ENCODE results near the gene NPPA. TPM values are rescaled to one million over a fixed set of nuclear protein-coding genes. Genes with fewer than 3 reads are reported as not detected.

The NPPA gene
- total and polyA plus RNA-seq, 10 of the 15 experiments (the other 5 are each of a cell fraction or from before 2014, with no cell fraction given) = 0.31 to 0.39 TPM; not detected in 8

DNA sequence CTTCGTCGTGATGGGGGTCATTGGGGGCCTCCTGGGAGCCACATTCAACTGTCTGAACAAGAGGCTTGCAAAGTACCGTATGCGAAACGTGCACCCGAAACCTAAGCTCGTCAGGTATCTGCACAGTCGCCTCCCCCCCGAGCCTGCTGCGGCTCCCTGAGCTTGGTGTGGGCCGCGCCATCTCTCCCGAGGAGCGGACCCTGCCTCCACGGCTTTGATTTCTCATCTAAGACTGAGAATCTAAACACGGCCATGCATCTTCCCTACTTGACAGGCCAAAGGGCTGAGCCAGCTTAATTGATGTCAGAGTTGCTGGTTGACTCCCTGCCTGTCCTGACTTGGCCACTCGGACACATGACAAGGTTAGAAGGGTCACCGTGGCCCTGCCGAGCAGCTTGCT lies 19.1 kb downstream of the NPPA start:
- H2AFZ ChIP-seq (ENCODE audit: control insufficient read depth, low read depth, low read length) = no peak overlapping the region
- BruUV-seq (replicated peaks) = no TSS peak
- H4K20me1 ChIP-seq (ENCODE audit: control insufficient read depth, insufficient read depth) = no peaks in the 10 kb centered on the region
- H3K27ac ChIP-seq (ENCODE audit: control insufficient read depth, insufficient read depth) = no peak overlapping the region
- RAD21 ChIA-PET (ENCODE audit: unreplicated experiment) = interaction anchor here (1.0 to 1.2 kb wide), 2 partner anchors 10 to 44 kb away, joined by 3 to 4 read pairs; no protein-coding TSS in a partner anchor
- no peak overlapping the region for H3K4me2 ChIP-seq (ENCODE audit: control insufficient read depth, insufficient read depth)
- no peak for DNase-seq (ENCODE audit: low read depth, low spot score)
- no peaks in the 10 kb centered on the region for H3K4me1 ChIP-seq (ENCODE audit: control insufficient read depth, insufficient read depth, low read length)
- 95% methylated on average over 19 of the region's 19 CpGs for WGBS (ENCODE audit: insufficient coverage, insufficient replicate concordance, low lambda C conversion rate, missing lambda C conversion rate)
- in situ Hi-C loops (cut with MboI) = no loop called here
- no peaks in the 10 kb centered on the region for H3K79me2 ChIP-seq (ENCODE audit: control insufficient read depth, insufficient read depth, low read length)
- no peak for TF ChIP-seq MYB (IDR thresholded peaks at IDR 0.05; ENCODE audit: borderline replicate concordance, low read depth, low read length)
- TF ChIP-seq, protein P1, sequence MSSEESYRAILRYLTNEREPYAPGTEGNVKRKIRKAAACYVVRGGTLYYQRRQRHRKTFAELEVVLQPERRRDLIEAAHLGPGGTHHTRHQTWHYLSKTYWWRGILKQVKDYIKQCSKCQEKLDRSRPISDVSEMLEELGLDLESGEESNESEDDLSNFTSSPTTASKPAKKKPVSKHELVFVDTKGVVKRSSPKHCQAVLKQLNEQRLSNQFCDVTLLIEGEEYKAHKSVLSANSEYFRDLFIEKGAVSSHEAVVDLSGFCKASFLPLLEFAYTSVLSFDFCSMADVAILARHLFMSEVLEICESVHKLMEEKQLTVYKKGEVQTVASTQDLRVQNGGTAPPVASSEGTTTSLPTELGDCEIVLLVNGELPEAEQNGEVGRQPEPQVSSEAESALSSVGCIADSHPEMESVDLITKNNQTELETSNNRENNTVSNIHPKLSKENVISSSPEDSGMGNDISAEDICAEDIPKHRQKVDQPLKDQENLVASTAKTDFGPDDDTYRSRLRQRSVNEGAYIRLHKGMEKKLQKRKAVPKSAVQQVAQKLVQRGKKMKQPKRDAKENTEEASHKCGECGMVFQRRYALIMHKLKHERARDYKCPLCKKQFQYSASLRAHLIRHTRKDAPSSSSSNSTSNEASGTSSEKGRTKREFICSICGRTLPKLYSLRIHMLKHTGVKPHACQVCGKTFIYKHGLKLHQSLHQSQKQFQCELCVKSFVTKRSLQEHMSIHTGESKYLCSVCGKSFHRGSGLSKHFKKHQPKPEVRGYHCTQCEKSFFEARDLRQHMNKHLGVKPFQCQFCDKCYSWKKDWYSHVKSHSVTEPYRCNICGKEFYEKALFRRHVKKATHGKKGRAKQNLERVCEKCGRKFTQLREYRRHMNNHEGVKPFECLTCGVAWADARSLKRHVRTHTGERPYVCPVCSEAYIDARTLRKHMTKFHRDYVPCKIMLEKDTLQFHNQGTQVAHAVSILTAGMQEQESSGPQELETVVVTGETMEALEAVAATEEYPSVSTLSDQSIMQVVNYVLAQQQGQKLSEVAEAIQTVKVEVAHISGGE (CRISPR knock-in tag; IDR thresholded peaks at IDR 0.05) = no peak
- TF ChIP-seq ATF7 (IDR thresholded peaks at IDR 0.05; ENCODE audit: low read depth) = no peak
- no peak for TF ChIP-seq ZBED1 (IDR thresholded peaks at IDR 0.05; ENCODE audit: borderline replicate concordance)
- TF ChIP-seq RCOR1 (conservative IDR thresholded peaks at IDR 0.05; ENCODE audit: low read depth, low read length) = no peak
- TF ChIP-seq CEBPB (IDR thresholded peaks at IDR 0.05; ENCODE audit: borderline replicate concordance in 1 of 2, low read depth in 2 of 2, low read length in 2 of 2) = no peak
- no peak for TF ChIP-seq CHD4 (IDR thresholded peaks at IDR 0.05)
- no peak for TF ChIP-seq NBN (IDR thresholded peaks at IDR 0.05)
- TF ChIP-seq SREBF1 (IDR thresholded peaks at IDR 0.05; ENCODE audit: low read length) = no peak
- TF ChIP-seq HDGF (IDR thresholded peaks at IDR 0.05) = no peak
- no peak for TF ChIP-seq JUNB (IDR thresholded peaks at IDR 0.05)
- no peak for TF ChIP-seq NR2C1 (IDR thresholded peaks at IDR 0.05)
- H3K36me3 ChIP-seq (ENCODE audit: control insufficient read depth in 2 of 2, insufficient read depth in 2 of 2, low read length in 1 of 2) = peaks cover 13 to 26% of the 10 kb centered on the region in 2 experiments
- ATAC-seq = no peak
- no peaks in the 10 kb centered on the region for H3K27me3 ChIP-seq (replicated peaks in 1 of 2; ENCODE audit: control insufficient read depth in 2 of 2, insufficient read depth in 2 of 2, low read length in 1 of 2)
- intact Hi-C loops (cut with micrococcal nuclease; ENCODE audit: unreplicated experiment) = no loop called here
- no peak overlapping the region for H3K9ac ChIP-seq (ENCODE audit: control insufficient read depth, insufficient read depth, low read length)
- no peaks in the 10 kb centered on the region for H3K9me3 ChIP-seq (replicated peaks; ENCODE audit: control insufficient read depth, insufficient read depth, low read length)
- no peak for FAIRE-seq
- SMC1A ChIA-PET (ENCODE audit: uncharacterized antibody, unreplicated experiment) = interaction anchor here (0.8 kb wide), 1 partner anchor 43 kb away, joined by 4 read pairs; no protein-coding TSS in a partner anchor
- CTCF ChIA-PET = interaction anchor here (0.6 to 1.5 kb wide), 2 partner anchors 10 to 164 kb away, joined by 3 read pairs; no protein-coding TSS in a partner anchor
- no peak overlapping the region for H3K4me3 ChIP-seq
- POLR2A ChIA-PET = interaction anchor here (1.2 kb wide), 1 partner anchor 22 kb away, joined by 3 read pairs; no protein-coding TSS in a partner anchor

All from GM12878 (cell line).